Activated naive CD4-positive, alpha-beta T cell treated with anti-CD3 and anti-CD28 coated beads, Interleukin-2, amount 10 ng/mL, durations not matched to agents 5 hours and 36 hours (primary cell): ENCODE data around the gene RAET1E. TPM values are rescaled to one million over a fixed set of nuclear protein-coding genes. Genes with fewer than 3 reads are reported as not detected.

Experiments
- total RNA-seq, 2 experiments: library from RNA; stranded (reverse); gene quantifications; one replicate each; pipeline ENCODE4 v1.2.3, GENCODE V29; 2021

Gene RAET1E
- total RNA-seq, result not detected

GRCh38 chr6:149897855-149898744, at the start of gene RAET1E:
Gene RAET1E (minus strand): TSS chr6:149898113. CDS start chr6:149890901, 7,212 bp downstream.

GRCh38 chr6:149941583-149942460, 43.9 kb upstream of the RAET1E start, which contains the start of gene ULBP2:
Gene ULBP2 (plus strand): TSS chr6:149942014. CDS start chr6:149942073, 59 bp downstream.

GRCh38 chr6:149922642-149923326, 24.9 kb upstream of the RAET1E start, which contains the start of gene RAET1G:
Gene RAET1G (minus strand): TSS chr6:149923121. CDS start chr6:149923010, 111 bp downstream.

GRCh38 chr6:149863698-149864577, 34.0 kb downstream of the RAET1E start, which contains the start of gene LRP11:
Gene LRP11 (minus strand): TSS chr6:149864359. CDS start chr6:149864020, 339 bp downstream.

Other genes starting within 250 kb of the RAET1E start
- gene KATNA1, start 249.4 kb downstream of the RAET1E start, total RNA-seq, result 10 to 100 TPM; 26.9 to 27.0 TPM
- 10 to 100 TPM; 37.3 to 37.6 TPM for gene LATS1, start 180.0 kb downstream of the RAET1E start, total RNA-seq
- gene NUP43, start 151.6 kb downstream of the RAET1E start, total RNA-seq, result 10 to 100 TPM; 47.2 to 50.5 TPM
- 10 to 100 TPM; 65.0 to 69.6 TPM for gene PCMT1, start 148.4 kb downstream of the RAET1E start, total RNA-seq
- 1 to 10 TPM; 4.6 to 4.9 TPM for gene LRP11, start 33.8 kb downstream of the RAET1E start, total RNA-seq
- gene RAET1G, start 25.0 kb upstream of the RAET1E start, total RNA-seq, result not detected
- 1 to 10 TPM; 2.7 to 3.4 TPM for gene ULBP2, start 43.9 kb upstream of the RAET1E start, total RNA-seq
- gene ULBP1, start 65.8 kb upstream of the RAET1E start, total RNA-seq, result under 1 TPM; 0.82 to 0.96 TPM
- gene RAET1L, start 127.4 kb upstream of the RAET1E start, total RNA-seq, result not detected
- 1 to 10 TPM; 1.7 to 1.8 TPM for gene ULBP3, start 171.0 kb upstream of the RAET1E start, total RNA-seq
- not detected for gene PPP1R14C, start 244.9 kb upstream of the RAET1E start, total RNA-seq